Effector memory CD4-positive, alpha-beta T cell (primary cell): Measurements from ENCODE around the gene TRAPPC10.

ENCODE experiments used
- DNase-seq, 3 donors: peaks; one replicate each; pipeline ENCODE4 v3.0.0-alpha.2; 2020
- H3K27ac ChIP-seq: 2 replicates; pipeline ENCODE4 v1.7.0; 2013; ENCODE audit warnings: mild to moderate bottlenecking, low read length, moderate library complexity; ENCODE audit not compliant: insufficient read depth, poor library complexity, severe bottlenecking
- H3K27me3 ChIP-seq: replicated peaks from 2 replicates; pipeline ENCODE4 v1.7.0; 2013; ENCODE audit warnings: mild to moderate bottlenecking, low read length; ENCODE audit not compliant: insufficient read depth, control insufficient read depth, poor library complexity, severe bottlenecking
- H3K36me3 ChIP-seq: 2 replicates; pipeline ENCODE4 v1.7.0; 2013; ENCODE audit warnings: mild to moderate bottlenecking, low read length, moderate library complexity; ENCODE audit not compliant: control insufficient read depth, insufficient read depth
- H3K4me1 ChIP-seq: 2 replicates; pipeline ENCODE4 v1.7.0; 2013; ENCODE audit warnings: low read length, mild to moderate bottlenecking; ENCODE audit not compliant: control insufficient read depth, insufficient read depth, poor library complexity, severe bottlenecking
- H3K4me3 ChIP-seq: 2 replicates; pipeline ENCODE4 v1.7.0; 2013; ENCODE audit warnings: low read length, low read depth, mild to moderate bottlenecking; ENCODE audit not compliant: insufficient read depth, poor library complexity, severe bottlenecking
- H3K9me3 ChIP-seq: 2 replicates; pipeline ENCODE4 v1.7.0; 2013; ENCODE audit warnings: mild to moderate bottlenecking, low read length, moderate library complexity; ENCODE audit not compliant: control insufficient read depth

TRAPPC10 gene

DNA sequence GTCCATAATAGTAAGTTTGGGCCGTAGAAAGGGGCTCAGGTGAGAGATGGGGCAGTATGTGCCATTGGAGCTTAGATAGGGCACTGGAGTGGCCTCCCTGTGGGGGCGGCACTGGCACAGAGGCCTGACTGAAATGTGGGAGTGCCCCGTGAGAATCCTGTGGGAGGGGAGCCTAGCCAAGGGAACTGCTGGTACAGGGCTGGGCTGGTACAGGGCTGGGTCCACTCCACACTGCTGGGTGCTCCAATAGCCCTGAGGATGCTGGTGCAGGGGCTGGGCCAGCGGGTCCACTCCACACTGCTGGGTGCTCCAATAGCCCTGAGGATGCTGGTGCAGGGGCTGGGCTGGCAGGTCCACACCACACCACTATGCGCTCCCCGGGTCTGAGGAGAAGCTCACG lies 50.3 kb downstream of the TRAPPC10 start:
- Histone ChIP-seq H3K36me3 (peaks cover 34% of the 10 kb centered on the region), H3K9me3 (no peaks in the 10 kb centered on the region), H3K27me3 (no peaks in the 10 kb centered on the region), H3K4me1 (peaks cover 27% of the 10 kb centered on the region), H3K27ac (no peak overlapping the region), H3K4me3 (no peak overlapping the region)
- DNase-seq, result no peak

- Histone ChIP-seq H3K4me1 (peaks cover 21% of the 10 kb centered on the region), H3K36me3 (peaks cover 36% of the 10 kb centered on the region), H3K9me3 (no peaks in the 10 kb centered on the region), H3K27ac (no peak overlapping the region), H3K27me3 (no peaks in the 10 kb centered on the region), H3K4me3 (no peak overlapping the region)
- DNase-seq, result no peak
Observed at GRCh38 chr21:44063151-44063912, 51.2 kb downstream of the TRAPPC10 start.

GRCh38 chr21:44064852-44065403 lies 52.8 kb downstream of the TRAPPC10 start:
- no peak overlapping the region for H3K4me3 ChIP-seq
- H3K27me3 ChIP-seq, result no peaks in the 10 kb centered on the region
- DNase-seq, result no peak
- peak overlapping the region; percentile 71 for H3K27ac ChIP-seq
- H3K4me1 ChIP-seq, result peaks cover 17% of the 10 kb centered on the region
- peaks cover 42% of the 10 kb centered on the region for H3K36me3 ChIP-seq
- no peaks in the 10 kb centered on the region for H3K9me3 ChIP-seq

- peak; percentile 76 to 81 (median 76) for DNase-seq
- Histone ChIP-seq H3K36me3 (peaks cover 45% of the 10 kb centered on the region), H3K4me3 (no peak overlapping the region), H3K27ac (peak overlapping the region; percentile 71), H3K9me3 (no peaks in the 10 kb centered on the region), H3K27me3 (no peaks in the 10 kb centered on the region), H3K4me1 (peaks cover 17% of the 10 kb centered on the region)
Observed at GRCh38 chr21:44065428-44065827, 53.3 kb downstream of the TRAPPC10 start.

DNA sequence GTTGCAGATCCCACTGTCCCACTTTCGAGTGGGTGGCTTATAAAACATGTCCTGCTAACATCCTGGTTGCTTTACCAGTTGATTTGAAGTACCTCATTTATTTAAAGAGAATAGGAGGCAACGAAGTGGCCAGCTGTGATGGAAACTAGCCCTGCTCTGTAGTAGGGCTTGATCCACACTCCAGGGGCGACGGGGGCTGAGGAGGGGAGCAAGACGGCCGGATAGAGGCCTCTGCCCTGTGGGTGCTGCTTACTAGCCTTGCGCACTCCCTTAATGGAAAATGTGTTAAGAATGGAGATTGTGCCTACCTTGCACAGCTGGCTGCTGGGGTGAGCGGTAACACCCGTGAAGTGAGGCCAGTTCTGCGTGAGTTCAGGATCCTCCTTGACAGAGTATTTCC lies 54.0 kb downstream of the TRAPPC10 start:
- H3K36me3 ChIP-seq, result peaks cover 51% of the 10 kb centered on the region
- H3K9me3 ChIP-seq, result no peaks in the 10 kb centered on the region
- no peak overlapping the region for H3K4me3 ChIP-seq
- H3K27me3 ChIP-seq, result no peaks in the 10 kb centered on the region
- peaks cover 17% of the 10 kb centered on the region for H3K4me1 ChIP-seq
- peak overlapping the region; percentile 71 for H3K27ac ChIP-seq
- DNase-seq, result no peak

- no peak overlapping the region for H3K27ac ChIP-seq
Observed at GRCh38 chr21:44067011-44067839, 55.1 kb downstream of the TRAPPC10 start.

DNA sequence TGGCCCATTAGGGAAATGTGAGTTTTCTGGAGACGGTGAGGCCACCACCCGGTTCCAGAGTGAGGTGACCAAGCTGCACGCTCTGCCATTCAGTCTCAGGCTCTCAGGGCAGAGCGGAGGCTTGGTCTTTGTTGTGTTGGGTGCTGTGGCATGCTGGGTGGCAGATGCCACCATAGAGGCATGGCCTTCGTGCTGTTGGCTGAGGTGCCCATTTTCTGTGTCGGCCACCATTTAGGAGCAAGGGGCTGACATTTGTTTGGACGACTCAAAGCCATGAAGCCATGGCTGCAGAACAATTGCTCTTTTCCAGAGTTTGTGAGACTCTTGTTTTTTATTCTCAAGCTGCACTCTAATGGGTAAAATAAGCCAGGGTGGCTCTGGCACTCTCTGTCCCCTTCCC lies 58.3 kb downstream of the TRAPPC10 start:
- Histone ChIP-seq H3K4me1 (peaks cover 9% of the 10 kb centered on the region), H3K4me3 (no peak overlapping the region), H3K36me3 (peaks cover 55% of the 10 kb centered on the region), H3K27me3 (no peaks in the 10 kb centered on the region), H3K9me3 (no peaks in the 10 kb centered on the region), H3K27ac (no peak overlapping the region)
- DNase-seq, result no peak

More at GRCh38 chr21:44067011-44067839, 55.1 kb downstream of the TRAPPC10 start:
- H3K27me3 ChIP-seq, result no peaks in the 10 kb centered on the region
- H3K36me3 ChIP-seq, result peaks cover 54% of the 10 kb centered on the region
- no peak for DNase-seq
- no peaks in the 10 kb centered on the region for H3K9me3 ChIP-seq
- no peak overlapping the region for H3K4me3 ChIP-seq
- H3K4me1 ChIP-seq, result peaks cover 17% of the 10 kb centered on the region

DNA sequence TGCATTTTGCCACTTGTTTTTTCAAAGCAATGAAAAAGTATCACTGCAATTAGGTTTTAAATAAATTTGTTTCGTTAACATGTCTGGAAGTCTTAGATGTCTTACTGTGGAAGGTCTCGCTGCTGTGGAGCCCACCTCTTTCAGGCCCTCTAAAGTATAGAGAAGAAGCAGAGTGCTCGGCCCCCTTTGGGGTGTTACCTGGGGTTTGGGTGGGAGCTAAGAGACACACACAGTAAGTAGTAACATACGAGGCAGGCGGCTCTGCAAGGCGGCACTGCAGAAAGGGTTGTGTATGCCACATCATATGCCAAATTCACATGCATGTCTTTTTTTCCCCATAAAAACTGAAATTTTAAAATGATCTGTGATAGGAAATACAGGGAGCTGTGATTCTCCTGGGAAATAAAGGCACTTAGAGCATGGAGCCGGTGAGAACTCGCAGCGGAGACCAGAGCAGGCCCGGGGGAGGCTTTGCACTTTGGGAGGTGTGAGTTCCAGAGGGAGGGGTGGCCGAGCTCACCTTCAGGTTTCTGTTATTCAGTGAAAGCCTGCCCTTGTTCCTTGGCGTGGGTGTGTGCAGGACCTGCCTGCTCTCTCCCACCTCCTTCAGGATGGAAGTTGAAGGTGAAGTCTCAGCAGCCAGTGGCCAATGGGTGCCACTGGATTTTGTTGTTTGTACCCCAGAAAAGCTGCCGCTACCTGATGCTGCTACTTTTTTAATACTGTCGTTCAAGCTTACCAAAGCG lies 59.4 kb downstream of the TRAPPC10 start:
- Histone ChIP-seq H3K9me3 (no peaks in the 10 kb centered on the region), H3K27ac (no peak overlapping the region), H3K4me1 (no peaks in the 10 kb centered on the region), H3K36me3 (peaks cover 61% of the 10 kb centered on the region), H3K4me3 (no peak overlapping the region), H3K27me3 (no peaks in the 10 kb centered on the region)
- no peak for DNase-seq

GRCh38 chr21:44072111-44072510 lies 60.0 kb downstream of the TRAPPC10 start:
- Histone ChIP-seq H3K27me3 (no peaks in the 10 kb centered on the region), H3K4me3 (no peak overlapping the region), H3K36me3 (peaks cover 61% of the 10 kb centered on the region), H3K27ac (no peak overlapping the region), H3K9me3 (no peaks in the 10 kb centered on the region), H3K4me1 (no peaks in the 10 kb centered on the region)
- DNase-seq, result no peak
